GM21447 (cell line): ENCODE measurements around the gene CCDC197.

ENCODE experiments used
- ATAC-seq: cut with Tn5 transposase; IDR thresholded peaks from one replicate; pipeline ENCODE4 v1.9.1; 2021; ENCODE audit not compliant: unreplicated experiment

Gene CCDC197

DNA sequence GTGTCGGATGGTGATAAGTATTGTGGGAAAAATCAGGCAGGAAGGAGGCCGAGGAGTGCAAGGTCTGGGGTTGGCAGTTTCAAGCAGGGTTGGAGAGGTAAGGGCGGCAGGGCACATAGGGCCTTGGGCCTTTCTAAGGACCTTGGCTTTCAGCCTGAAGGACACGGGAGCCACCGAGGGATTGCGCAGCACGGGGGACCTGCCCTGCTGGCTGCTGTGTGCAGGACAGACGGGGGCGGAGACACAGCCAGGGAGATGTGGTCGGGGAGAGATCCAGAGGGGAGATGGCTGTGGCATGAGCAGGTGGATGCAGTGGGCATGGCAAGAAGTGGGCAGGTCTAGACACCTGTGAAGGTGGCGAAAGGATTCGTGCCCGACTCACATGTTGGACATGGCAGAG lies 43.7 kb downstream of the CCDC197 start:
- no peak for ATAC-seq

DNA sequence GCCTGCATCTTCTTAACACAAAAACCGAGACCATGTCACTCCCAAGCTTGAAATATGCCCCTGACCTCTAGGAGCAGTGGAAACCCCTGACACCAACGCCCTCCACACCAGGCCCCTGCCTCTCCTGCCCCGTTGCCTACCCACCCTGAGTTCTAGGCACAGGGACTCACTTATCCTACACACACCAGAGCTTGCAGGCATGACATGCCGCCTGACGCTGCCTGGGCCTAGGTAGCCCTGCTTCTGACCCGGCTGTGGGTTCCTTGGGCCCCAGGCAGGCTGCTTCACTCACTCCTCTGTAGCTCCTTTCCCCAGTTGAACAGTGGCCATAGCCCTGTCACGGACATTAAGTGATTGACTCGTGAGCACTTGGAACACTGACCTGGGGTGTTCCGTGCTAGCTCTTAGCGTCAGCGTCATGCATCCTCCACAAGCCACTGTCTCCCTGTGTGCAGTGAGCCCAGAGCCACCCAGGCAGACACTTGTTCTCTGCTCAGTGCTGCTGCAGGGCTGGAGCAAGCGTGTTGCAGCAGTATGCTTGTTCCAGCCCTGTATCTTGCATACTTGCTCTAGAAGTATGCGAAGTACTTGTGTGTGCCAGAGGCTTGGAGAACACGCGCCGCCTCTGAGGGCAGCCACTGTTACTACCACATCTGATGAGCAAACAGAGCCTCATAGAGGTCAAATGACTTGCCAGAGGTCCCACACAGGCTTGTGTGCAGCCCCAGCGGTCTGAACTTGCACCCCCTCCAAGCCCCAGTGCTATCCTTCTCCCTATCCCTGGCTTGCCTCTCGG lies 44.6 kb downstream of the CCDC197 start:
- no peak for ATAC-seq

GRCh38 chr14:94042433-94043091 lies 45.5 kb downstream of the CCDC197 start:
- ATAC-seq, result no peak

- no peak for ATAC-seq
Measured at GRCh38 chr14:94043111-94043755, 46.1 kb downstream of the CCDC197 start.

DNA sequence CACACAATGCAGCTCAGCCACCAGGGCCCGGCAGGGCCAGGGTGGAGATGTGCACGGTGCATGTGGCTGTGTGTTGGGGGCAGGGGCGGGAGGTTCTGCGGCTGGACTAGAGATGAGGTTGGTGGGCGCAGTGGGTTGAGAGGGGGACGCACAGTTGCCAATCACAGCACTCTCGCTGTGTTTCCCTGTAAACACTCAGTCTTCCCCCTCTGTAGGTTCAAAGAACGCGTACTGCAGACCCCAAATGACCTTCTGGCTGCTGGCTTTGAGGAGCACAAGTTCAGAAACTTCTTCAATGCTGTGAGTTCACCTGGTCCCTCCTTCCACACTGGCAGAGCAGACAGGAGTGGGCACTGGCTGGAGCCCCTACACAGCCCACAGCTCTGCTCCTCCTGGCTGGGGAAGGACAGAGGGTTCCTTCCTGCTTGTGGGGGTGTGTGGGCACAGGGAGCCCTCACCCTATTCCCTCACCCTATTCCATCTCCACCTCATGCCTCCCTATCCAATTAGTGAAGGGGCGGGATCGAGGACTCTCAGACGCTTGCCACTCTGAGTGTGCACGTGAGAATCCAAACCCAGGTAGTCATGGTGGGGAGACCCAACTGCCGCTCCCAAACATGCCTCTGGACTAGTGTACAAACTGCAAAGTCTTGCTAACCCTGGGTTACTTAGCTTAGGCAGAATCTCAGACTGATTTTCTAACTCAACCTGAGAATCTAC lies 46.8 kb downstream of the CCDC197 start:
- ATAC-seq, result no peak

- no peak for ATAC-seq
Measured at GRCh38 chr14:94044476-94045091, 47.5 kb downstream of the CCDC197 start.

- ATAC-seq, result no peak
Measured at GRCh38 chr14:94045101-94045500, 48.0 kb downstream of the CCDC197 start.

DNA sequence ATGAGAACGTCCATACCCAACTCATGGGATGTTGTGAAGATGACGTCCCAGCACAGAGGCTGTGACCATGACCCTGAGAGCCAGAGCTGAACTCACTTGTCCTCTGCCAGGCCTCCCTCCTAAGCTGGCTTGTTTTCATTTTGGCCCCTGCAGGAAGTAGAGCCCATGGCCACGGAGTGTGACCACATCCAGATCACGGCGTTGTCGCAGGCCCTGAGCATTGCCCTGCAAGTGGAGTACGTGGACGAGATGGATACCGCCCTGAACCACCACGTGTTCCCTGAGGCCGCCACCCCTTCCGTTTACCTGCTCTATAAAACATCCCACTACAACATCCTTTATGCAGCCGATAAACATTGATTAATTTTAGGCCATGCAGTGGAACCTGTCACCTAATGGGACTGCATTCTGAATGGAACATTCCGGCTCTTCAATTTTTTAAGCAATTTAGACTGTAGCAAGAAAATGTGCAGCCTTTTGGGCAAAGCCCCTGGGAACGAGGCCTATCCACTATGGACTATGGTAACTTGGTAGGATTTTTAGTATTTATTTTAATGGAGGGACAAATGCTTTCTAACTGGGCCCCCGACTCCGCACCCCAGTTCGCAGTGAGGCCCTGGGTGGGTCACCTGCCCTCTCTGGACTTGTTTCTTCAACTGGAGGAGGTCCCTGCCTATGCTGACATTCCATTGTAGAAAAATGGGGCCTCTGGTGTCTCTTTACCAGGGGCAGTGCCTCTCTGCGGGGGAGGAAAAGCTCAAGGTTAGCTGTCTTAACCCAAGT lies 48.7 kb downstream of the CCDC197 start:
- ATAC-seq, result no peak

DNA sequence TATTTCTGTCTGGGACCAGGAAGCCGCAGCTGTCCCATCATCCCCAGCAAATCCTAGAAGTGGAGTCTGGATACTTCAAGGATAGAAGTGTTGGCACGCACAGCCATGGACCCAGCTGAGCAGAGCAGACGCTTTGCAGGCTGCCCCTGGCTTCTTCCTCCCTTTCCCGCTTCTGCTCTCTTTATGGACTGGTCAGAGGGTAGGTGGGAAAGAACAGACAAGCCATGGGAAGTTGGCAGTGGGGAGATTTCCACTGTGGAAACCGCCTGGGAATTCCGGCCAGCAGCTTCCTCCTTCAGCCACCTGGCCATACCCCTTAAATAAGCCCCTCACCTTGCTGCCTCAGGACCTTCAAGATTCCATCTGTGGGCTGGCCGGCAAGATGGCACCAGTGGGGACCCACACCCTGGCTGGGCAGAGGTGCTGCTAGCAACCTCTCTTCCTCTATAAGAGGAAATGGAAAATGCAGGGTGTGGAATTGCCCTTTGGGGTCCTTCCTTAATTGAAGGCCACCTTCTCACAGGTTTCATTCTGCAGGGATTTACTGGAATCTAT lies 49.7 kb downstream of the CCDC197 start:
- ATAC-seq, result no peak

DNA sequence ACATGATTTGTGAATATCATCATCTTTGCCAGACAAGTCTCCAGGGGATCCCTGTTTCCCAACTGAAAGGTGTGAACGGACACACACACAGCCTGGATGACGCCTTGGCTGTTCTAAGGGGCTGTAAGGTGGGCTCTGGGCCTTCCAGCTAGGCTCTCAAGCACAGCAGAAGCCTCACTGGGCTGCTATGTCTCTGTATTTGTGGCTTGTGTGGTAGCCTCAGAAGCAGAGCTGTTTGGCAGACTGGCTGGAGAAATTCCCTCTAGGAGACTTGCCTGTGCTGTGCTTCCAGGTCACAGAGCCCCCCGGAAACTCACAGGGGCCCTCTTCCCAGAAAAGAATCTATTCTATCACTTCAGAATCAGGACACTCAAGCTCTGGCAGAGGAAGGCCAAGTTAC lies 50.5 kb downstream of the CCDC197 start:
- ATAC-seq, result no peak

DNA sequence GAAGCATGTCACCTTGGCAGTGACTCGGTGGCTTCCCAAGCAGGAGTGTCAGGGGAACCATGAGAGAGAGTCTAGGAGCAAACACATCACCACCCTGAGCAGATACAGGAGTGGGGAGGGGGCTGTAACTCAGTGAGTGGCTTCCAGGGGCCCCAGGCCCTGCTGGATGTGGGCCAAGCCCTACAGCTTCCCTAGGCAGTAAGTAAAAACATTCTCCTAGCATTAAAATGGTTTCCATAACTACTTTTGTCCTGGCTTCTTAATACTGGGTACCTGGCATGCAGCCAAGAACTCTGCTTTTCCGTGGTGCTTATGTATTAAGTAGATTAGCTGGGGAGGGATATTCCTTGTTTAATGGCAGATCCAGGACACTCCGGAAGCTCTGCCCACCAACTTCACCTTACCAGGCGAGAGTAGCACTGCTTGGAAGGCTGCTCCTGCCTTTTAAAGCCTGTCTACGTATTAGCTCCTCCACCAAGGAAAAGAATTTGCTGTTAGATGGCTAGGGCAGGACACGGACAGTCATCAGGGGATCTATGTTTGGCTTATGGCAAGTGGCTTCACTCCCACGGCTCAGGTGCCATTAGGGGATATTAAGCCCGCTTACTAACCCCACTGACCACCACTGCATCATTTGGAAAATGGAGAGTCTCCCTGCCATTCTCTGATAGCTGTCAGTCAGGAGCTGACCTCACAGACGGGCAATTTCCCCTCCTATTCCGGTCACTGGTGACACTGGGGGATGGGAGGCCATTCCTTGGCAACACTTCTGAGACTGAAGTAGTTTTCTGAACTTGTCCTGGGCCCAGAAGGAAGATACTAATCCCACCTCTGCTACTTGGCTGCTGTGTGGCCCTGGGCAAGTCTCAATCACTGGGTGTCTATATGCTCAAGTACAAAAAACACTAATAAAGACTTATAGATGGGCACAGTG lies 51.9 kb downstream of the CCDC197 start:
- ATAC-seq, result no peak

DNA sequence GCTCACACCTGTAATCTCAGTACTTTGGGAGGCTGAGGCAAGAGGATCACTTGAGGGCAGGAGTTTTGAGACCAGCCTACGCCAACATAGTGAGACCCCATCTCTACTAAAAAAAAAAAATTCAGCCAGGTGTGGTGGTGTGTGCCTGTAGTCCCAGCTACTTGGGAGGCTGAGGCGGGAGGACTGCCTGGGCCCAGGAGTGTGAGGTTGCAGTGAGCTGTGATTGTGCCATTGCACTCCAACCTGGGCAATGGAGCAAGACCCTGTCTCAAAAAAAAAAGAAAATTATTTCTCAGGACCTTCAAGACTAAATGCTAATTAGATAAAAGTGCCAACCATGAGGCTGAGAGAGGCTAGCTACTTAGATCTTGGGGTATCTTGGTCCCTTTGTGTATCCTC lies 52.5 kb downstream of the CCDC197 start:
- ATAC-seq, result no peak

DNA sequence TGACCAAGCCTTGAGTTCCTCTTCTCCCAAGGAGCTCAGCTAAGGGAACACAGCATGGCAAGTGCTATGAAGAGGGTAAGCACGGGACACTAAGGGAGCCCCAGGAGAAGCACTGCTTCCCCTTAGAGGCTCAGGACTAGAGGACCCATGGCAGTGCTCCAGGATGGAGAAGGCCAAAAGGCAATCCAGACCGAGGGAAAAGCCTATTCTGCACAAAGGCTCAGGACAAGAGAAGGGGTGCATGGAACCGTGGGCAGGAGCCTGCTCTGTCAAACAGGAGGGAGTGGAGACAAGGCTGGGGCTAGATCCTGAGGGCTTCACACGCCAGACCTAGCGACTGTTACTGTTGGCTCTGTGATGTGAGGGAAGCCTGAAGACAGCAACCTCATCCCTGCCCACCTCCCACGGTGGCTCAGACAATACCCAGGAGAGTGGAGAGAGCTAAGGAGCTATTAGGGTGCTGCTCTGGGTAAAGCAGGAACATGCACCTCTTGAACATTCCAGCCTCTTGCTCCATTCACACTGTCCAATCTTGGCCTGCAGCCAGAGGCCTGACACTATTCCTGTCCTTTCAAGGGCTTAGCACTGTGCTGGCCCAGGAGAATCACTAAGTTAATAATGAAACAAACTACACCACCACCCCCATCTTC lies 53.3 kb downstream of the CCDC197 start:
- no peak for ATAC-seq

DNA sequence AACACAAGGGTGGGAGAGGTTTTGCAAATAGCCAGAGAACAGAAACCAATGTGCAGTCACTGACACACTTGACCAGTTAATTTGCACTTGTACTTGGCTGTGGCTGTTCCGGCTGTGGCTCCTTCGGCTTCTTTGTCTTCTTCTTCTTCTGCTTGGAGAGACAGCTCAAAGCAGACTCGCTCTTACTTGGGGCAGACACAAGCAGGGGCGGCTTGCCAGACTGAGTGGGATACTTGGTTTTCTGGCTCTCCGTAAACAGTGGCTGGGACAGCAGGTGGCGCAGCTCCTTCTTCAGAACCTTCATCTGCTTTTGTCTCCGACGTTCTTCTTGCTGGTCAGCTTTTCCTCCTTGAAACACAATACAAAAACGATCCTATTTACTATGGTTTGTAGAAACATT lies 54.0 kb downstream of the CCDC197 start:
- no peak for ATAC-seq

GRCh38 chr14:94051779-94052178 lies 54.7 kb downstream of the CCDC197 start:
- no peak for ATAC-seq

- ATAC-seq, result no peak
Measured at GRCh38 chr14:94052199-94052598, 55.1 kb downstream of the CCDC197 start.

GRCh38 chr14:94052662-94053061 lies 55.6 kb downstream of the CCDC197 start:
- no peak for ATAC-seq

DNA sequence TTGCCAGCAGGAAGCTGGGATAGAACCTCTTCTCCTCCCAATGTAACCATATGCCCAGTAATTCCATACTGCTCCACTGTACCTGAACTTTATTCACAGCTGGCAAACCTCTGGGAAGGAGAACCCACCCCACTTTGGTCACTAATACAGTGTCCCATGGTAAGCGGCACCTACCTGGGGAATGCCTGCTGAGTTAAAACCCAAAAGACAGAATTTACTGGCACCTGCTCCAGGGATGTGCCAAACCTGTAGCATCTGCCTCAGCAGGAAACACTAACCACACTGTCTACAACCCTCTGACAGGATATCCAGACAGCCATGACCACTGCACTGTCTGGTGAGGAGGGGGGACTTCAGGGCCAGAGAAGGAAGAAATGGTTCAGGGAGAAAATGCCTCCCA lies 57.3 kb downstream of the CCDC197 start:
- ATAC-seq, result no peak
